OCI-LY1 (cell line): ENCODE results near the gene TNC.

Source experiments
- CTCF ChIP-seq: fragments of 200-600 bp; sonication (generic), shearing (Covaris generic); IDR thresholded peaks from 2 replicates; pipeline ENCODE4 v1.5.1; 2017; ENCODE audit warnings: mild to moderate bottlenecking, antibody characterized with exemption, low read length, moderate library complexity, mixed read lengths
- EZH2 ChIP-seq: fragments of 200-600 bp; sonication (generic), shearing (Covaris generic); IDR thresholded peaks from 2 replicates; pipeline ENCODE4 v1.8.0; 2017; ENCODE audit warnings: borderline replicate concordance, mixed run types, mild to moderate bottlenecking, antibody characterized with exemption, low read length, moderate library complexity, mixed read lengths

DNA sequence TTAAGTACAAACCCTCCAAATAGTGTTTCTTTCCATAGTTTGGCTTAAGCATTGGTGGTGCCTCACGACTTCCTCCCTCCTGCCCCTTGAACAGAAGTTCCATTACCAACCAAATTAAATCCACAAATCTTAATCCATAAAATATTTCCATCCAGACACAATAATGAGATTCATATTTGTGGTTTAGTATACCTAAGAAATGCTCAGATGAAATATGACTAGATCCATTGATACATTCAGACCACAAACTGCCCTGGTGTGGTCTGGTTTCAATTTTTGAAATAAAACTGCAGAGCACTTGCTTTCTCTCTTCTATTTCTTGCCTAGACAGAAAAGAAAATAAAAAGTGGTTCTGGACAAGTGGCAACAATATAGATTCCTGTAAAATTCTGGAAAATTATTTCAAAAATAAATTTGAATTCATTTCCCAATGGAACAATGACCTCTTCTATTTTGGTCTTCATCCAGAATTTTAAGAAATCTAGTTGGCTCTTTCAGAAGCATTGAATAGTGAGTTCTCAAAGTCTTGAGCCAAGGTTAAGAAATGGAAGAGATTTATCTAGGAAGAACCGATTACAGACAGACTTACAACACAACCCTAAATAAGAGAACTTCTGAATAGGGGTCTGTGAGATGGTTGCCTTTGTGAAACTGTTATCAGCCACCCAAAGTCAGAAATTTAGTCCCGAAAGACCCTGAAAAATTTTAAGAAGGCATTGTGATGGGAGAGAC lies 14.0 kb downstream of the TNC start:
- TF ChIP-seq CTCF = no peak
- no peak for TF ChIP-seq EZH2
